ENCODE data around the gene FHL3.
A peak's percentile ranks its signal among the peaks of the same experiment; 100 is the strongest.

FHL3 gene

GRCh38 chr1:38005195-38006007 is at the start of gene FHL3:
Gene FHL3, minus strand, starts transcription at chr1:38005514. Its CDS starts 6,102 bp downstream, at chr1:37999412.
- DNase-seq (ENCODE audit: low spot score): peak; percentile 54

- DNase-seq (ENCODE audit: low spot score): no peak
Observed at GRCh38 chr1:38053416-38054091, 48.2 kb upstream of the FHL3 start.

GRCh38 chr1:38052750-38053415 is 47.6 kb upstream of the FHL3 start:
- no peak for DNase-seq (ENCODE audit: low spot score)

- DNase-seq (ENCODE audit: low spot score): no peak
Observed at GRCh38 chr1:38051079-38051543, 45.8 kb upstream of the FHL3 start.

- DNase-seq (ENCODE audit: low spot score): no peak
Observed at GRCh38 chr1:38050397-38051078, 45.2 kb upstream of the FHL3 start.

GRCh38 chr1:38047603-38048141 is 42.4 kb upstream of the FHL3 start:
- no peak for DNase-seq (ENCODE audit: low spot score)

GRCh38 chr1:38046884-38047602 is 41.7 kb upstream of the FHL3 start:
- peak; percentile 42 for DNase-seq (ENCODE audit: low spot score)

GRCh38 chr1:38046333-38046883 is 41.1 kb upstream of the FHL3 start, which contains the start of gene POU3F1:
Gene POU3F1, minus strand, starts transcription at chr1:38046793. Its CDS starts 50 bp downstream, at chr1:38046743.
- DNase-seq (ENCODE audit: low spot score): no peak

- DNase-seq (ENCODE audit: low spot score): peak; percentile 8
Observed at GRCh38 chr1:38045401-38046332, 40.4 kb upstream of the FHL3 start.

- no peak for DNase-seq (ENCODE audit: low spot score)
Observed at GRCh38 chr1:38044221-38045215, 39.2 kb upstream of the FHL3 start.

- DNase-seq (ENCODE audit: low spot score): no peak
Observed at GRCh38 chr1:38043036-38043747, 37.9 kb upstream of the FHL3 start.

- no peak for DNase-seq (ENCODE audit: low spot score)
Observed at GRCh38 chr1:38041936-38042834, 36.9 kb upstream of the FHL3 start.

- DNase-seq (ENCODE audit: low spot score): no peak
Observed at GRCh38 chr1:38039331-38040088, 34.2 kb upstream of the FHL3 start.

- DNase-seq (ENCODE audit: low spot score): no peak
Observed at GRCh38 chr1:38038861-38039260, 33.5 kb upstream of the FHL3 start.

GRCh38 chr1:38037221-38037939 is 32.1 kb upstream of the FHL3 start:
- no peak for DNase-seq (ENCODE audit: low spot score)

All from cerebellar cortex (tissue), 1 donor.